ENCODE measurements around the gene CSH1.

The CSH1 gene

DNA sequence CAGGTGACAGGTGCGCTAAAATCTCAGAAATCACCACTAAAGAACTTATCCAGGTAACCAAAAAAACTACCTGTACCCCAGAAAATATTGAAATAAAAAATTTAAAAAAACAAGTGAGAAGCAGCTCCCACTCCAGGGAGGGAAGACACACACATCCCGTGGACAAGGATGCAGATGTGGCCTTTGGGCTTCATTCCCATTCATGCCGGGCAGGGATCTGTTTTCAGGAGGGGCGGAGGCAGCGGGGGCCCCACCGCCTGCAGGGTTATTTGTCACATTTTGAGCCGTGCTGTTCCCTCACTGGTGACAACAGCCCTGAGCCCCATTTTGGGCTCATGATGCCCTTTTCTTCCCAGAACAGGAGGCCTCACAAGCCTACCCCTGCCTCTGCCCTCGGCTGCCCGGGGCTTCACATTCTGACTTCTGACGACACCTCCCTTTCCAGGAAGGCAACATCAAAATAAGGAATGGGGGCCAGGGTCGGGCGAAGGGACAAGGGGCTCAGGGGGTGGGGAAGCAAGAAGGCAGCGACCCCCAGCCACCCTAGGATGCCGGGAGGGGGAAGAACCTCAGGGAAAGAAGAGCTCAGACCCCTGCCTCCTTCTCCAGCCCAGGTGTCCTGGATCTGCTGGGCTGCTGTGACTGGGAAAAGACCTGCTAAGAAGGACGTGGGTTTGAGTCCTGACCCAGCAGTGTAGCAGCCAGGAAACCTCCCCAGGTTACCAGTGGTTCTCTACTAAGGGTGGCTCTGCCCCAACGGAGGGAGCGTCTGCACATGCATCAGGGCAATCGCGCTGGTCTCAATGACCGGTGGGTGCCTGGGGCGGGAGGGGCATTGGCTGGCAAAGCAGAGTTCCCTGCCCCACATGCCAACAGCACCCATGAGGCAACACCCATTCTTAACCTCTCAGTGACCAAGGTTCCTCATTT, 38.1 kb upstream of the CSH1 start:
- CTCF ChIA-PET = interaction anchor here (1.1 kb wide), 1 partner anchor 12 kb away, joined by 4 read pairs; no protein-coding TSS in a partner anchor
- no peak for DNase-seq (ENCODE audit: extremely low spot score)
- POLR2A ChIA-PET = no interaction called here
- TF ChIP-seq FOXM1 (IDR thresholded peaks at IDR 0.05; ENCODE audit: borderline replicate concordance) (no peak), ZNF384 (IDR thresholded peaks at IDR 0.05) (no peak), FOXK2 (IDR thresholded peaks at IDR 0.05) (no peak), SUZ12 (IDR thresholded peaks at IDR 0.05) (no peak), ELF4 (IDR thresholded peaks at IDR 0.05) (no peak), FOXA1 (IDR thresholded peaks at IDR 0.05) (no peak), CTBP1 (IDR thresholded peaks at IDR 0.05; ENCODE audit: borderline replicate concordance) (no peak), HDGF (IDR thresholded peaks at IDR 0.05; ENCODE audit: borderline replicate concordance) (no peak), L3MBTL2 (conservative IDR thresholded peaks at IDR 0.05) (no peak), SP1 (IDR thresholded peaks at IDR 0.05) (no peak), NFRKB (IDR thresholded peaks at IDR 0.05) (no peak), TARDBP (IDR thresholded peaks at IDR 0.05) (no peak), ARNT (IDR thresholded peaks at IDR 0.05) (no peak), LEF1 (IDR thresholded peaks at IDR 0.05; ENCODE audit: borderline replicate concordance) (no peak), BHLHE40 (IDR thresholded peaks at IDR 0.05; ENCODE audit: borderline replicate concordance) (no peak)
- TF ChIP-seq, protein P1, sequence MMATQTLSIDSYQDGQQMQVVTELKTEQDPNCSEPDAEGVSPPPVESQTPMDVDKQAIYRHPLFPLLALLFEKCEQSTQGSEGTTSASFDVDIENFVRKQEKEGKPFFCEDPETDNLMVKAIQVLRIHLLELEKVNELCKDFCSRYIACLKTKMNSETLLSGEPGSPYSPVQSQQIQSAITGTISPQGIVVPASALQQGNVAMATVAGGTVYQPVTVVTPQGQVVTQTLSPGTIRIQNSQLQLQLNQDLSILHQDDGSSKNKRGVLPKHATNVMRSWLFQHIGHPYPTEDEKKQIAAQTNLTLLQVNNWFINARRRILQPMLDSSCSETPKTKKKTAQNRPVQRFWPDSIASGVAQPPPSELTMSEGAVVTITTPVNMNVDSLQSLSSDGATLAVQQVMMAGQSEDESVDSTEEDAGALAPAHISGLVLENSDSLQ (IDR thresholded peaks at IDR 0.05) = no peak

DNA sequence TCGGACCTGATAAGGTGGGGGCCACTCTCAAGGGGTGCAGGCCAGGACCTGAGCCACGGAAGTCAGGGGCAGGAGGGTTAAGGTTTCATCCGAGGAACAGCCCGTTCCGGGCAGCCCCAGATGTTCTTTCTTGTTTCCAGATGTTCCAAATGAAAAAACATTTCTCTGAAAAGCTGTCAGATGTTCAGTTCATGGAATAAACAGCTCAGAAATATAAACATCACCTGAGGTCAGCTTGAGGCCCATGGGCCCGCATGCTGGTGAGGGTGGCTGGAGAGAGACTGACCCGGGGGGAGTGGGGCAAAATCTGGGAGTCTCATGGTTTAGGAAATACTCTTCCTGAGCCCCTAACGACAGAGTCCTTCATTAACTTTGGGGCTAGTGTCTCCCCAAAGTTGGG, 37.2 kb upstream of the CSH1 start:
- ChIA-PET CTCF (interaction anchor here (1.1 kb wide), 1 partner anchor 13 kb away, joined by 4 read pairs; no protein-coding TSS in a partner anchor), POLR2A (no interaction called here)
- DNase-seq (ENCODE audit: extremely low spot score) = no peak
- no peak for TF ChIP-seq FOXM1 (IDR thresholded peaks at IDR 0.05; ENCODE audit: borderline replicate concordance)

DNA sequence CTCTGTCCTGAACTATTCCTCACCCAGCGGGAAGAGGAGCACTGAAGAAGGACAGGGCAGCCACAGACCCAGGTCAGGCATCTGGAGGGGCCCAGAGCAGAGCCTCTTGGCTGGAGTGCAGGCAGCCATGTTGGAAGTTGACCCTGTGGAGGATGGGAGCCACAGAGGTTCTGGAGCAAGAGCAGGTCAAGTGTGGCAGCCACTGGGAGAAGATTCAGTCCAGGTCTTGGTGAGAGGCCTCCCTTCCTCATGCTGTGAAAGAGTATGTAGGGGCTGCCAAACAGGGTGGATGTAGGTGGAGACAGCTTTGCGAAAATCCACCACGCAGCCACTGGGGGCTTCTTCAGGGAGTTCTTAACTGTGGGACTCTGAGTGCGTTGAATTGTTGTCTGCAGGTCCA, 36.3 kb upstream of the CSH1 start:
- DNase-seq (ENCODE audit: extremely low spot score) = no peak
- TF ChIP-seq L3MBTL2 (conservative IDR thresholded peaks at IDR 0.05) (no peak), CTBP1 (IDR thresholded peaks at IDR 0.05; ENCODE audit: borderline replicate concordance) (no peak)
- TF ChIP-seq, protein P1 (IDR thresholded peaks at IDR 0.05) = no peak
- ChIA-PET POLR2A (no interaction called here), CTCF (no interaction called here)

DNA sequence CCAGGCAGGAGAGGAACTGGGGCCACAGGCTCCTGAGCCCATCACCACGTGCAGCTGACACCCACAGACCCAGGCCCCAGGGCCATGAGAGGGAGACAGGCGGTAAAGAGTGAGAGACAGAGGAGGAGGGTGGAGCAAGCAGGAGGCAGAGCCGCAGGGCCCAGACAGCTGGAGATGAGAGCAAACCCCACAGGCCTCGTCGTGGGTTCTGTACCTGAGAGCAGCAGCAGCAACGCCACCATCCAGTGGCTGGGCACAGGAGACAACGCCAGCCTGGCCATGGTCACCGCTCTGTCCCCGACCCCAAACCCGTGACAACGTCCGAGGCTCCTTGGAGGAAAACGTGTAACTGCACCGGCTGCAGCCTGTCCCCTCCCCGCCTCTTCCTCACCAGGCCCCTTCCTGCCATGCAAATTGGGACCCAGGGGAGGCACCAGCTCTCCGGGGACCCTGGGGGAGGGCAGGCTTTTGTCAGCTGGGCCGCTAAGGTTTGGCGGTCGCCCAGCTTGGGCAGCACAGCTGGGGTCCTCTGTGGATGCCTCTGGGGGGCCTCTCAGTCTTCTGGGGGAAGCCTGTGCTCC, 35.7 kb upstream of the CSH1 start, which contains the start of gene CD79B:
TSS of gene CD79B (minus strand) at position 351 of the 581 bp plus-strand sequence. CDS start at position 281, 70 bp downstream.
- TF ChIP-seq BHLHE40 (IDR thresholded peaks at IDR 0.05; ENCODE audit: borderline replicate concordance) (no peak), FOXM1 (IDR thresholded peaks at IDR 0.05; ENCODE audit: borderline replicate concordance) (no peak), SUZ12 (IDR thresholded peaks at IDR 0.05) (no peak), FOXA1 (IDR thresholded peaks at IDR 0.05) (no peak), L3MBTL2 (conservative IDR thresholded peaks at IDR 0.05) (no peak), TARDBP (IDR thresholded peaks at IDR 0.05) (no peak), NFRKB (IDR thresholded peaks at IDR 0.05) (no peak), ELF4 (IDR thresholded peaks at IDR 0.05) (no peak), CTBP1 (IDR thresholded peaks at IDR 0.05; ENCODE audit: borderline replicate concordance) (no peak), SP1 (IDR thresholded peaks at IDR 0.05) (no peak), HDGF (IDR thresholded peaks at IDR 0.05; ENCODE audit: borderline replicate concordance) (no peak), ZNF384 (IDR thresholded peaks at IDR 0.05) (no peak), LEF1 (IDR thresholded peaks at IDR 0.05; ENCODE audit: borderline replicate concordance) (no peak), ARNT (IDR thresholded peaks at IDR 0.05) (no peak), FOXK2 (IDR thresholded peaks at IDR 0.05) (no peak)
- TF ChIP-seq, protein P1 (IDR thresholded peaks at IDR 0.05) = no peak
- ChIA-PET POLR2A (no interaction called here), CTCF (no interaction called here)
- no peak for DNase-seq (ENCODE audit: extremely low spot score)

DNA sequence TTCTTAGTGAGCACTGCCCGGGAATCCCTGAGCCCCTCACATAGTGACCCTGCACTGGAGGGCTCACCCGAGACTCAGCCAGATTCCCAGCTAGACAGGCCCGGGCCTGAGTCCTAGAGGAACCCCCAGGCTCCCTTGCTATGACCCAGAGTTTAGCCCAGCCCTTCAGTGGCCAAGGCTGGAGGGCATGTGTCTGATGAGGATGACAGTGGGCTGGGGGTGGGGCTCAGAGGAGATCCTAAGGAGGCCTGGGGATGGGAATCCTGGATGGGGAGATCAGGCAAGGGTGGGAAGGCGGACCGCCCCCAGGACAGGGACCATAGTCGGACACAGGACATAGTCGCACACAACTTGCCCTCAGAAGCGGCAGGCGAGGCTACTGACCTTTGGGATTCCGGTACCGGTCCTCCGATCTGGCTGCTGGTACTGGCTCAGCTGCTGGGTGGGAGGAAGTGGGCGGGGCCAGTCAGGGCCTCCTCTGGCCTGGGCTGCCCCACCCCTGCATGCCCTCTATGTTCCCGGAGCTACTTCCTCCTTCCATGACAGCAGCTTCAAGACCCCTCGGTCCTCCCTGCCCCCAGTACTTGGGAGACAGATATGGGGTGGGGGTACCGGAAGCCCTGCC, 34.7 kb upstream of the CSH1 start:
- no peak for DNase-seq (ENCODE audit: extremely low spot score)
- no peak for TF ChIP-seq ARNT (IDR thresholded peaks at IDR 0.05)
- TF ChIP-seq NFRKB (IDR thresholded peaks at IDR 0.05) = no peak
- TF ChIP-seq LEF1 (IDR thresholded peaks at IDR 0.05; ENCODE audit: borderline replicate concordance) = no peak
- TF ChIP-seq BHLHE40 (IDR thresholded peaks at IDR 0.05; ENCODE audit: borderline replicate concordance) = no peak
- no peak for TF ChIP-seq HDGF (IDR thresholded peaks at IDR 0.05; ENCODE audit: borderline replicate concordance)
- TF ChIP-seq SUZ12 (IDR thresholded peaks at IDR 0.05) = no peak
- no peak for TF ChIP-seq FOXA1 (IDR thresholded peaks at IDR 0.05)
- TF ChIP-seq TARDBP (IDR thresholded peaks at IDR 0.05) = no peak
- ChIA-PET POLR2A (no interaction called here), CTCF (no interaction called here)
